ENCODE measurements around the gene MAGOHB. TPM values are rescaled to one million over a fixed set of nuclear protein-coding genes. Genes with fewer than 3 reads are reported as not detected.
A peak's percentile ranks its signal among the peaks of the same experiment; 100 is the strongest.

The MAGOHB gene
- total and polyA plus RNA-seq, 2 of the 13 experiments (the other 11 are each of a cell fraction or from before 2014, with no cell fraction given), result 7.0 to 49.8 TPM

DNA sequence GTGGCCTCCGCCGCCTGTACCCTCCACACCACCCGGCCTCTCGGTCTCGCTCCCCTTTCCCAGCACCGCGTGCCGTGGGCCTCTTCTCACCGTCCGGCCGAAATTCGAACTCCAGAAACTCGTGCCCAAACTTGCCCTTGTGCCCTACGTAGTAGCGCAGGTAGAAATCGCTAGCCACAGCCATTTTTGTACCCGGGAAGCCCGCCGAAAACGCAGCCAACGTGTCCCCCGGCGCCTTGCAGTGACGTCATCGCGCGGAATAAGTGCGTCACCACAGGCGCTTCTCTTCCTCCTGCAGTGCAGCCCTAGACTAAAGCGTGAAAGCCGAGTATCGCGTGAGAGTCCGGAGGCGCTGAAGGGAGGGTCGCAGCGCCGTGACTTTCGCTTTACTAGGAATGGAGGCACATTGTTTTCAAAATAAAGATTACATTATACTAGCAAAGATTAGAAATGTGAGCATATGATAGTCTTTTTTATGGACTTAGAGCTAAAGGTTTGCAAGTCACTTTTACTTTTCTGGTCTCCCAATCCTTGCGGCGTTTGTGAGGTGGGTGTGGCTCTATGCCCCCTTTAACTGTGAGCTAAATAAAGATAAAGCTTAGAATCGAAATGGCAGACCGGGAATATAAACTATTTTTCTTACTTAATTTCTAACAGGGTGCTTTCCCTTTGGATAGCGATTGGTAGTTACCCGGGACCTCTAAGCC lies at the start of gene MAGOHB (continued):
- TF ChIP-seq FOSL1 (CRISPR knock-in tag; IDR thresholded peaks at IDR 0.05; ENCODE audit: borderline replicate concordance), result no peak
- TF ChIP-seq HMGXB4 (CRISPR knock-in tag; IDR thresholded peaks at IDR 0.05; ENCODE audit: borderline replicate concordance in 1 of 2, low read depth in 1 of 2), result peak; percentile 92 to 95
- TF ChIP-seq, protein P1, sequence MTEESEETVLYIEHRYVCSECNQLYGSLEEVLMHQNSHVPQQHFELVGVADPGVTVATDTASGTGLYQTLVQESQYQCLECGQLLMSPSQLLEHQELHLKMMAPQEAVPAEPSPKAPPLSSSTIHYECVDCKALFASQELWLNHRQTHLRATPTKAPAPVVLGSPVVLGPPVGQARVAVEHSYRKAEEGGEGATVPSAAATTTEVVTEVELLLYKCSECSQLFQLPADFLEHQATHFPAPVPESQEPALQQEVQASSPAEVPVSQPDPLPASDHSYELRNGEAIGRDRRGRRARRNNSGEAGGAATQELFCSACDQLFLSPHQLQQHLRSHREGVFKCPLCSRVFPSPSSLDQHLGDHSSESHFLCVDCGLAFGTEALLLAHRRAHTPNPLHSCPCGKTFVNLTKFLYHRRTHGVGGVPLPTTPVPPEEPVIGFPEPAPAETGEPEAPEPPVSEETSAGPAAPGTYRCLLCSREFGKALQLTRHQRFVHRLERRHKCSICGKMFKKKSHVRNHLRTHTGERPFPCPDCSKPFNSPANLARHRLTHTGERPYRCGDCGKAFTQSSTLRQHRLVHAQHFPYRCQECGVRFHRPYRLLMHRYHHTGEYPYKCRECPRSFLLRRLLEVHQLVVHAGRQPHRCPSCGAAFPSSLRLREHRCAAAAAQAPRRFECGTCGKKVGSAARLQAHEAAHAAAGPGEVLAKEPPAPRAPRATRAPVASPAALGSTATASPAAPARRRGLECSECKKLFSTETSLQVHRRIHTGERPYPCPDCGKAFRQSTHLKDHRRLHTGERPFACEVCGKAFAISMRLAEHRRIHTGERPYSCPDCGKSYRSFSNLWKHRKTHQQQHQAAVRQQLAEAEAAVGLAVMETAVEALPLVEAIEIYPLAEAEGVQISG (CRISPR knock-in tag; IDR thresholded peaks at IDR 0.05), result peak; percentile 94
- TF ChIP-seq ZKSCAN5 (CRISPR knock-in tag; IDR thresholded peaks at IDR 0.05), result no peak
- TF ChIP-seq SRY (CRISPR knock-in tag; IDR thresholded peaks at IDR 0.05), result peak; percentile 75; the same call in 1 of the 2 replicates
- peak; percentile 64 for TF ChIP-seq RXRA (CRISPR knock-in tag; IDR thresholded peaks at IDR 0.05)
- TF ChIP-seq U2AF2 (IDR thresholded peaks at IDR 0.05; ENCODE audit: low read depth, low read length), result 0 out of 2 replicates have a peak, but pooled peaks have one; percentile 54
- peak; percentile 47; the same call in 1 of the 2 replicates for TF ChIP-seq ZNF782 (CRISPR knock-in tag; IDR thresholded peaks at IDR 0.05; ENCODE audit: borderline replicate concordance)
- TF ChIP-seq ZNF337 (CRISPR knock-in tag; IDR thresholded peaks at IDR 0.05; ENCODE audit: borderline replicate concordance, low read depth), result no peak
- peak; percentile 77 for TF ChIP-seq GATAD2A (CRISPR knock-in tag; IDR thresholded peaks at IDR 0.05)
- TF ChIP-seq, protein P2, sequence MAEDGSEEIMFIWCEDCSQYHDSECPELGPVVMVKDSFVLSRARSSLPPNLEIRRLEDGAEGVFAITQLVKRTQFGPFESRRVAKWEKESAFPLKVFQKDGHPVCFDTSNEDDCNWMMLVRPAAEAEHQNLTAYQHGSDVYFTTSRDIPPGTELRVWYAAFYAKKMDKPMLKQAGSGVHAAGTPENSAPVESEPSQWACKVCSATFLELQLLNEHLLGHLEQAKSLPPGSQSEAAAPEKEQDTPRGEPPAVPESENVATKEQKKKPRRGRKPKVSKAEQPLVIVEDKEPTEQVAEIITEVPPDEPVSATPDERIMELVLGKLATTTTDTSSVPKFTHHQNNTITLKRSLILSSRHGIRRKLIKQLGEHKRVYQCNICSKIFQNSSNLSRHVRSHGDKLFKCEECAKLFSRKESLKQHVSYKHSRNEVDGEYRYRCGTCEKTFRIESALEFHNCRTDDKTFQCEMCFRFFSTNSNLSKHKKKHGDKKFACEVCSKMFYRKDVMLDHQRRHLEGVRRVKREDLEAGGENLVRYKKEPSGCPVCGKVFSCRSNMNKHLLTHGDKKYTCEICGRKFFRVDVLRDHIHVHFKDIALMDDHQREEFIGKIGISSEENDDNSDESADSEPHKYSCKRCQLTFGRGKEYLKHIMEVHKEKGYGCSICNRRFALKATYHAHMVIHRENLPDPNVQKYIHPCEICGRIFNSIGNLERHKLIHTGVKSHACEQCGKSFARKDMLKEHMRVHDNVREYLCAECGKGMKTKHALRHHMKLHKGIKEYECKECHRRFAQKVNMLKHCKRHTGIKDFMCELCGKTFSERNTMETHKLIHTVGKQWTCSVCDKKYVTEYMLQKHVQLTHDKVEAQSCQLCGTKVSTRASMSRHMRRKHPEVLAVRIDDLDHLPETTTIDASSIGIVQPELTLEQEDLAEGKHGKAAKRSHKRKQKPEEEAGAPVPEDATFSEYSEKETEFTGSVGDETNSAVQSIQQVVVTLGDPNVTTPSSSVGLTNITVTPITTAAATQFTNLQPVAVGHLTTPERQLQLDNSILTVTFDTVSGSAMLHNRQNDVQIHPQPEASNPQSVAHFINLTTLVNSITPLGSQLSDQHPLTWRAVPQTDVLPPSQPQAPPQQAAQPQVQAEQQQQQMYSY (CRISPR knock-in tag; IDR thresholded peaks at IDR 0.05), result no peak
- no peak for TF ChIP-seq ZBTB10 (CRISPR knock-in tag; IDR thresholded peaks at IDR 0.05; ENCODE audit: borderline replicate concordance)
- TF ChIP-seq ZNF670 (CRISPR knock-in tag; IDR thresholded peaks at IDR 0.05; ENCODE audit: borderline replicate concordance), result no peak; the same call in none of the 2 replicates
- peak; percentile 85 for TF ChIP-seq KLF9 (CRISPR knock-in tag; IDR thresholded peaks at IDR 0.05; ENCODE audit: low read depth)
- no peak for TF ChIP-seq PAWR (CRISPR knock-in tag; IDR thresholded peaks at IDR 0.05; ENCODE audit: borderline replicate concordance)
- no peak for TF ChIP-seq ZNF839 (CRISPR knock-in tag; IDR thresholded peaks at IDR 0.05; ENCODE audit: borderline replicate concordance)
- TF ChIP-seq NR1H2 (CRISPR knock-in tag; IDR thresholded peaks at IDR 0.05; ENCODE audit: borderline replicate concordance, low read depth), result no peak
- TF ChIP-seq ZSCAN20 (CRISPR knock-in tag; IDR thresholded peaks at IDR 0.05; ENCODE audit: borderline replicate concordance), result no peak

Measured in HepG2 (cell line).